K562 (cell line): ENCODE measurements around the gene ANO8. TPM values are rescaled to one million over a fixed set of nuclear protein-coding genes. Genes with fewer than 3 reads are reported as not detected.
A peak's percentile ranks its signal among the peaks of the same experiment; 100 is the strongest.

ENCODE experiments used
- BRD4 ChIP-seq: fragments of 200-600 bp; sonication (generic); IDR thresholded peaks from 2 replicates; pipeline ENCODE4 v1.6.1; 2017; ENCODE audit warnings: inconsistent platforms
- CHCHD3 ChIP-seq: fragments of 250-450 bp; sonication (Bioruptor Pico); IDR thresholded peaks from 2 replicates; pipeline ENCODE4 v2.1.2; 2022; ENCODE audit warnings: mild to moderate bottlenecking
- DDX20 ChIP-seq: fragments of 450-650 bp; IDR thresholded peaks from 2 replicates; pipeline ENCODE4 v1.6.1; 2016; ENCODE audit warnings: missing genetic modification characterization, low read depth, mild to moderate bottlenecking, missing compliant biosample characterization, moderate library complexity
- ETV6 ChIP-seq, 3 experiments: fragments of 150-350 bp in 1 of 3; sonication (generic) in 1 of 3; formaldehyde crosslinking in 1 of 3; IDR thresholded peaks; 2 replicates each; pipeline versions ENCODE4 v1.6.1 to v1.8.0; 2014 to 2022; ENCODE audit warnings: borderline replicate concordance in 2 of 3, low read depth in 2 of 3, antibody characterized with exemption in 1 of 3, low read length in 1 of 3, mild to moderate bottlenecking in 1 of 3, missing genetic modification reagents in 1 of 3
- KDM1A ChIP-seq, 2 experiments: fragments of 450-650 bp; IDR thresholded peaks; 2 replicates each; pipeline ENCODE4 v1.6.1; 2016; ENCODE audit warnings: mild to moderate bottlenecking in 2 of 2
- NR1H2 ChIP-seq: sonication (generic); formaldehyde crosslinking; IDR thresholded peaks from 2 replicates; pipeline ENCODE4 v1.4.0; 2020; ENCODE audit warnings: mild to moderate bottlenecking, missing genetic modification reagents
- NR4A1 ChIP-seq, 2 experiments: fragments of 250-450 bp in 1 of 2; fragments of 450-650 bp in 1 of 2; sonication (Bioruptor Pico) in 1 of 2; IDR thresholded peaks; 2 replicates each; pipeline versions ENCODE4 v1.4.0 to v1.6.1; 2016 to 2020; ENCODE audit warnings: mild to moderate bottlenecking in 2 of 2, missing compliant biosample characterization in 1 of 2, missing genetic modification characterization in 1 of 2, moderate library complexity in 1 of 2
- POLR2H ChIP-seq: IDR thresholded peaks from 2 replicates; pipeline ENCODE4 v1.6.1; 2016; ENCODE audit warnings: missing genetic modification characterization, low read depth, mild to moderate bottlenecking, control low read depth, missing compliant biosample characterization, moderate library complexity
- RFX1 ChIP-seq: fragments of 450-650 bp; IDR thresholded peaks from 2 replicates; pipeline ENCODE4 v1.6.1; 2016; ENCODE audit warnings: mild to moderate bottlenecking, moderate library complexity
- SAFB2 ChIP-seq: fragments of 200-400 bp; formaldehyde crosslinking; IDR thresholded peaks from 2 replicates; pipeline ENCODE4 v1.6.1; 2018; ENCODE audit warnings: borderline replicate concordance, low read length, low read depth, moderate library complexity; ENCODE audit not compliant: severe bottlenecking
- SIX5 ChIP-seq, 2 experiments: IDR thresholded peaks; 2 replicates each; pipeline ENCODE4 v1.6.1; 2011; ENCODE audit warnings: low read length in 2 of 2, borderline replicate concordance in 1 of 2, low read depth in 1 of 2, mild to moderate bottlenecking in 1 of 2, moderate library complexity in 1 of 2; ENCODE audit not compliant: insufficient read depth in 1 of 2
- polyA plus RNA-seq, 8 experiments: library from polyadenylated mRNA; depleted of rRNA in 4 of 8; stranded (reverse) in 5 of 8; unstranded in 3 of 8; fragments of >200 nt; fragmentation: Nextera tagmentation in 2 of 8; fragmentation: Illumina TruSeq in 1 of 8; extraction: Ambion mirVana in 2 of 8; extraction: Trizol in 1 of 8; gene quantifications; 2 replicates each; pipeline versions ENCODE4 v1.2.1 to v1.2.3, GENCODE V29; 2011 to 2014; ENCODE audit warnings: inconsistent platforms in 1 of 8, missing spikeins in 1 of 8
- total RNA-seq, 7 experiments: library from RNA; depleted of rRNA in 6 of 7; stranded (reverse); fragments of >200 nt in 6 of 7; fragmentation: Illumina TruSeq in 2 of 7; extraction: Trizol in 2 of 7; gene quantifications; 2 replicates each; pipeline versions ENCODE4 v1.2.1 to v1.2.3, GENCODE V29; 2011 to 2021; ENCODE audit warnings: low replicate concordance in 1 of 7
- TF ChIP-seq, protein P1 (sequence below): fragments of 250-450 bp; sonication (Bioruptor Pico); IDR thresholded peaks from 2 replicates; pipeline ENCODE4 v1.8.0; 2022; ENCODE audit warnings: inconsistent platforms
- TF ChIP-seq, protein P2 (sequence below): IDR thresholded peaks from 2 replicates; pipeline ENCODE4 v1.6.1; 2011; ENCODE audit warnings: borderline replicate concordance, low read depth, mild to moderate bottlenecking, moderate library complexity, low read length; ENCODE audit not compliant: insufficient read depth, poor library complexity, severe bottlenecking
- TF ChIP-seq, protein P3 (sequence below): fragments of 450-650 bp; IDR thresholded peaks from 2 replicates; pipeline ENCODE4 v1.6.1; 2014; ENCODE audit warnings: low read depth, mild to moderate bottlenecking, moderate library complexity, borderline replicate concordance
- TF ChIP-seq, protein P4 (sequence below): fragments of 450-650 bp; IDR thresholded peaks from 2 replicates; pipeline ENCODE4 v1.6.1; 2016; ENCODE audit warnings: mild to moderate bottlenecking
- TF ChIP-seq, protein P5 (sequence below): sonication (generic); formaldehyde crosslinking; IDR thresholded peaks from 2 replicates; pipeline ENCODE4 v1.9.0; 2022; ENCODE audit warnings: mild to moderate bottlenecking, missing genetic modification reagents

ANO8 gene
- total and polyA plus RNA-seq, 9 of the 15 experiments (the other 6 are each of a cell fraction or from before 2014, with no cell fraction given): 0.07 to 7.6 (median 2.3) TPM; not detected in 1

DNA sequence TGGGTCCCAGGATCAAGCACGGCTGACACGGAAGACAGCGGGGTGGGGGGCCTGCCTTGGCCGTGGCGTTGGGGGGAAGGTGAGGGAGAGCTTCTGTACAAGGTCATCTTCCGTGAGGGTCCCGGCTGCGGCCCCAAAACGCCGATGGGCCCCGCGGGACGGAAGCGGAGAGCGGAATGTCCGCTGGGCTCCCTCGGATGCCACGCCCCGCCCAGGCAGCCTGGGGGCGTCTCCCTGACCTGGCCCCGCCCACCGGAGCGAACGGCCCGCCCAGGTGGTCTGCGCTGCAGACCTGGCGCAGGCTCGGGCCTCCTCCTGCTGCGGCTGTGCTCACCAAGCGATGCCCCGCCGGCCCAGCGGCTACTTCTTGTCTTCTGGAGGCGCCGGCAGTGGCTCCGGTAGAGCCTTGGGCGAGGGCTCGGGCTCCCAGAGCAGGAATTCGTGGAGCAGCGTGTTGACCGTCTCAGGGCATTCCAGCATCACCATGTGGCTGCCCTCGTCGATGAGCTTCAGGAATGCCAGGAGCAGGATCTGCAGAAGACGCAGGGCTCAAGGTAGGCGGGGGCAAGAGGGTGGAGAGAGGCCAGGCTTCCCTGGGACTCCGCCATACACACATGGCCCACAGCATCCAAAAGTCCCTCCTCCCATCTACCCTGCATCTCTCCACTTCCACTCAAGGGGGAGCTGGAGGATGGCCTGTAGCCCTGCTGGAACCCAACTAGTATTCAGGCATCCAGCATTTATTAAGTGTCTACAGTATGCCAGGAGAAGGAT lies 42.2 kb downstream of the ANO8 start (continued):
- TF ChIP-seq POLR2H: no peak
- TF ChIP-seq ETV6 (IDR thresholded peaks at IDR 0.05; ENCODE audit: borderline replicate concordance in 1 of 2, low read depth in 2 of 2, low read length in 1 of 2): no peak
- TF ChIP-seq ETV6 (CRISPR knock-in tag; IDR thresholded peaks at IDR 0.05; ENCODE audit: borderline replicate concordance): no peak
- TF ChIP-seq, protein P1, sequence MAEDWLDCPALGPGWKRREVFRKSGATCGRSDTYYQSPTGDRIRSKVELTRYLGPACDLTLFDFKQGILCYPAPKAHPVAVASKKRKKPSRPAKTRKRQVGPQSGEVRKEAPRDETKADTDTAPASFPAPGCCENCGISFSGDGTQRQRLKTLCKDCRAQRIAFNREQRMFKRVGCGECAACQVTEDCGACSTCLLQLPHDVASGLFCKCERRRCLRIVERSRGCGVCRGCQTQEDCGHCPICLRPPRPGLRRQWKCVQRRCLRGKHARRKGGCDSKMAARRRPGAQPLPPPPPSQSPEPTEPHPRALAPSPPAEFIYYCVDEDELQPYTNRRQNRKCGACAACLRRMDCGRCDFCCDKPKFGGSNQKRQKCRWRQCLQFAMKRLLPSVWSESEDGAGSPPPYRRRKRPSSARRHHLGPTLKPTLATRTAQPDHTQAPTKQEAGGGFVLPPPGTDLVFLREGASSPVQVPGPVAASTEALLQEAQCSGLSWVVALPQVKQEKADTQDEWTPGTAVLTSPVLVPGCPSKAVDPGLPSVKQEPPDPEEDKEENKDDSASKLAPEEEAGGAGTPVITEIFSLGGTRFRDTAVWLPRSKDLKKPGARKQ (CRISPR knock-in tag): no peak
- no peak for TF ChIP-seq NR4A1 (CRISPR knock-in tag; IDR thresholded peaks at IDR 0.05)
- no peak for TF ChIP-seq NR4A1 (tag; IDR thresholded peaks at IDR 0.05)
- no peak for TF ChIP-seq CHCHD3 (CRISPR knock-in tag)
- TF ChIP-seq, protein P2, sequence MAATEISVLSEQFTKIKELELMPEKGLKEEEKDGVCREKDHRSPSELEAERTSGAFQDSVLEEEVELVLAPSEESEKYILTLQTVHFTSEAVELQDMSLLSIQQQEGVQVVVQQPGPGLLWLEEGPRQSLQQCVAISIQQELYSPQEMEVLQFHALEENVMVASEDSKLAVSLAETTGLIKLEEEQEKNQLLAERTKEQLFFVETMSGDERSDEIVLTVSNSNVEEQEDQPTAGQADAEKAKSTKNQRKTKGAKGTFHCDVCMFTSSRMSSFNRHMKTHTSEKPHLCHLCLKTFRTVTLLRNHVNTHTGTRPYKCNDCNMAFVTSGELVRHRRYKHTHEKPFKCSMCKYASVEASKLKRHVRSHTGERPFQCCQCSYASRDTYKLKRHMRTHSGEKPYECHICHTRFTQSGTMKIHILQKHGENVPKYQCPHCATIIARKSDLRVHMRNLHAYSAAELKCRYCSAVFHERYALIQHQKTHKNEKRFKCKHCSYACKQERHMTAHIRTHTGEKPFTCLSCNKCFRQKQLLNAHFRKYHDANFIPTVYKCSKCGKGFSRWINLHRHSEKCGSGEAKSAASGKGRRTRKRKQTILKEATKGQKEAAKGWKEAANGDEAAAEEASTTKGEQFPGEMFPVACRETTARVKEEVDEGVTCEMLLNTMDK: peak; percentile 69
- TF ChIP-seq, protein P3, sequence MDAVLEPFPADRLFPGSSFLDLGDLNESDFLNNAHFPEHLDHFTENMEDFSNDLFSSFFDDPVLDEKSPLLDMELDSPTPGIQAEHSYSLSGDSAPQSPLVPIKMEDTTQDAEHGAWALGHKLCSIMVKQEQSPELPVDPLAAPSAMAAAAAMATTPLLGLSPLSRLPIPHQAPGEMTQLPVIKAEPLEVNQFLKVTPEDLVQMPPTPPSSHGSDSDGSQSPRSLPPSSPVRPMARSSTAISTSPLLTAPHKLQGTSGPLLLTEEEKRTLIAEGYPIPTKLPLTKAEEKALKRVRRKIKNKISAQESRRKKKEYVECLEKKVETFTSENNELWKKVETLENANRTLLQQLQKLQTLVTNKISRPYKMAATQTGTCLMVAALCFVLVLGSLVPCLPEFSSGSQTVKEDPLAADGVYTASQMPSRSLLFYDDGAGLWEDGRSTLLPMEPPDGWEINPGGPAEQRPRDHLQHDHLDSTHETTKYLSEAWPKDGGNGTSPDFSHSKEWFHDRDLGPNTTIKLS: peak; percentile 31; the same call in 1 of the 2 replicates
- TF ChIP-seq, protein P4, sequence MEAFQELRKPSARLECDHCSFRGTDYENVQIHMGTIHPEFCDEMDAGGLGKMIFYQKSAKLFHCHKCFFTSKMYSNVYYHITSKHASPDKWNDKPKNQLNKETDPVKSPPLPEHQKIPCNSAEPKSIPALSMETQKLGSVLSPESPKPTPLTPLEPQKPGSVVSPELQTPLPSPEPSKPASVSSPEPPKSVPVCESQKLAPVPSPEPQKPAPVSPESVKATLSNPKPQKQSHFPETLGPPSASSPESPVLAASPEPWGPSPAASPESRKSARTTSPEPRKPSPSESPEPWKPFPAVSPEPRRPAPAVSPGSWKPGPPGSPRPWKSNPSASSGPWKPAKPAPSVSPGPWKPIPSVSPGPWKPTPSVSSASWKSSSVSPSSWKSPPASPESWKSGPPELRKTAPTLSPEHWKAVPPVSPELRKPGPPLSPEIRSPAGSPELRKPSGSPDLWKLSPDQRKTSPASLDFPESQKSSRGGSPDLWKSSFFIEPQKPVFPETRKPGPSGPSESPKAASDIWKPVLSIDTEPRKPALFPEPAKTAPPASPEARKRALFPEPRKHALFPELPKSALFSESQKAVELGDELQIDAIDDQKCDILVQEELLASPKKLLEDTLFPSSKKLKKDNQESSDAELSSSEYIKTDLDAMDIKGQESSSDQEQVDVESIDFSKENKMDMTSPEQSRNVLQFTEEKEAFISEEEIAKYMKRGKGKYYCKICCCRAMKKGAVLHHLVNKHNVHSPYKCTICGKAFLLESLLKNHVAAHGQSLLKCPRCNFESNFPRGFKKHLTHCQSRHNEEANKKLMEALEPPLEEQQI: no peak
- no peak for TF ChIP-seq SIX5 (IDR thresholded peaks at IDR 0.05; ENCODE audit: borderline replicate concordance in 1 of 2, insufficient read depth in 1 of 2, low read depth in 1 of 2, low read length in 2 of 2)
- TF ChIP-seq SAFB2: no peak
- TF ChIP-seq DDX20 (tag): no peak
- TF ChIP-seq BRD4: no peak
- TF ChIP-seq NR1H2 (CRISPR knock-in tag): no peak; the same call in 1 of the 2 replicates
- TF ChIP-seq RFX1: no peak
- TF ChIP-seq, protein P5, sequence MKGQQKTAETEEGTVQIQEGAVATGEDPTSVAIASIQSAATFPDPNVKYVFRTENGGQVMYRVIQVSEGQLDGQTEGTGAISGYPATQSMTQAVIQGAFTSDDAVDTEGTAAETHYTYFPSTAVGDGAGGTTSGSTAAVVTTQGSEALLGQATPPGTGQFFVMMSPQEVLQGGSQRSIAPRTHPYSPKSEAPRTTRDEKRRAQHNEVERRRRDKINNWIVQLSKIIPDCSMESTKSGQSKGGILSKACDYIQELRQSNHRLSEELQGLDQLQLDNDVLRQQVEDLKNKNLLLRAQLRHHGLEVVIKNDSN (CRISPR knock-in tag): peak; percentile 41; the same call in 1 of the 2 replicates
- peak in 1 of 2 experiments; percentile 33; a peak in 1 of 4 replicates for TF ChIP-seq KDM1A (IDR thresholded peaks at IDR 0.05)
